Aorta (tissue), 5 donors: Measurements from ENCODE around the gene ASIC1. TPM values are rescaled to one million over a fixed set of nuclear protein-coding genes. Genes with fewer than 3 reads are reported as not detected.
"Not testable (repeated sequence)": the region's sequence is repeated elsewhere in the genome, so short reads cannot be mapped to it uniquely, and the experiment has no call there.

Source experiments
- ATAC-seq: fragments of 200-7000 bp; cut with Tn5 transposase; one replicate; pipeline ENCODE4 v1.9.1; 2022; ENCODE audit warnings: moderate library complexity; ENCODE audit not compliant: low FRiP score
- DNase-seq, 2 donors: peaks; one replicate each; pipeline ENCODE4 v3.0.0-alpha.2; 2020
- H3K27ac ChIP-seq, 2 donors: one replicate each; pipeline ENCODE4 v1.5.1; 2013; ENCODE audit warnings: low read length in 2 of 2, mild to moderate bottlenecking in 2 of 2, moderate library complexity in 2 of 2, control low read depth in 1 of 2, inconsistent platforms in 1 of 2, low read depth in 1 of 2
- H3K27me3 ChIP-seq, 2 donors: one replicate each; pipeline ENCODE4 v1.6.1; 2013; ENCODE audit warnings: control low read depth in 1 of 2, low read length in 1 of 2, mild to moderate bottlenecking in 1 of 2, moderate library complexity in 1 of 2; ENCODE audit not compliant: insufficient read depth in 2 of 2, control insufficient read depth in 1 of 2
- H3K36me3 ChIP-seq, 2 donors: one replicate each; pipeline ENCODE4 v1.6.1; 2013; ENCODE audit warnings: control low read depth in 1 of 2, low read length in 1 of 2, mild to moderate bottlenecking in 1 of 2; ENCODE audit not compliant: insufficient read depth in 2 of 2, control insufficient read depth in 1 of 2
- H3K4me1 ChIP-seq, 2 donors: one replicate each; pipeline ENCODE4 v1.6.1; 2013; ENCODE audit warnings: low read length in 2 of 2, control low read depth in 1 of 2, mild to moderate bottlenecking in 1 of 2, moderate library complexity in 1 of 2; ENCODE audit not compliant: insufficient read depth in 2 of 2, control insufficient read depth in 1 of 2
- H3K4me3 ChIP-seq, 2 donors: one replicate each; pipeline ENCODE4 v1.5.1; 2013; ENCODE audit warnings: low read length in 2 of 2, control low read depth in 1 of 2, mild to moderate bottlenecking in 1 of 2
- H3K9me3 ChIP-seq: one replicate; pipeline ENCODE4 v1.6.1; 2013; ENCODE audit warnings: mild to moderate bottlenecking, low read length; ENCODE audit not compliant: control insufficient read depth
- WGBS, 2 donors: extraction: QIAGEN DNeasy Blood & Tissue Kit; methylation state at CpG; one replicate each; pipeline ENCODE4 v1.1.7; 2013; 5-methylcytosine and 5-hydroxymethylcytosine counted together
- intact Hi-C, 2 donors: fragments of 100-400 bp; cut with DNase I; formaldehyde crosslinking; loops; one replicate each; pipeline versions ENCODE4 v1.14.2 to v1.15.0; 2022
- polyA plus RNA-seq, 2 donors: library from polyadenylated mRNA; stranded (reverse); fragments of 200-250 nt; gene quantifications; one replicate each; pipeline ENCODE4 v1.2.3, GENCODE V29; 2013
- total RNA-seq, 2 donors: library from RNA; stranded (reverse); fragmentation: NEBNext Ultra II Directional; extraction: Animal tissue kit (Norgen Biotek cat#: 25700); gene quantifications; one replicate each; pipeline ENCODE4 v1.2.1, GENCODE V29; 2021
- donor health status: healthy with polysubstance abuse.
- donor health status: Bipolar disorder and iron deficiency.
- donor health status: DM: no; HTN: no; CAD: no.
- donor health status: DM: no; HTN: no; CAD: no.
- donor health status: DM: yes; HTN: yes; CAD: no.

The ASIC1 gene
- total and polyA plus RNA-seq, 4 donors = 0.39 to 5.8 (median 1.2) TPM; not detected in 1

DNA sequence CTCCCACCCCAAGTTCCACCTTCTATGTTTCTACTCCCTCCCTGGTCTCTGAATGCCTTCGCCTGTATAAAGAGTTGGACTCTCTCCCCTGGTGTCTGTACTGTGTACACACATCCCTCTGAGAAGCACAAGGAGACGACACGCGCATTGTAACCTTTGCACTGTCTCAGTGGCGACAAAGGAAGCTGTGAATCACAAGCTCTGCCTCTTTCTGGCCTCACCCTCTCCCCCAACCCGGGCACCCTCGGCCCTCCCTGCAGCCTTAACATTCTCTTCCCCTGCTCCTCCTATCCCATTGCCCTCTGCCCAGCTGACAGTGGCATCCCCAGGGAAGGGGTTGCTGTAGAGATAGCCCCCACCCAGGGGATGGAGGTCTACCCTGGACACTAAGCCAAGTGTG is 25.2 kb downstream of the ASIC1 start:
- Histone ChIP-seq H3K4me3 (no peak overlapping the region), H3K27ac (no peak overlapping the region), H3K4me1 (no peaks in the 10 kb centered on the region), H3K27me3 (no peaks in the 10 kb centered on the region), H3K36me3 (no peaks in the 10 kb centered on the region), H3K9me3 (no peaks in the 10 kb centered on the region)
- ATAC-seq = no peak
- WGBS, 2 donors = 87 to 90% methylated on average over 7 of the region's 7 CpGs
- peak in 1 of 2 donors; percentile 14 for DNase-seq
- intact Hi-C loops = loop anchor here in 1 of 2 donors (10.0 kb wide), 1 partner anchor 232 kb away; no protein-coding TSS in a partner anchor

DNA sequence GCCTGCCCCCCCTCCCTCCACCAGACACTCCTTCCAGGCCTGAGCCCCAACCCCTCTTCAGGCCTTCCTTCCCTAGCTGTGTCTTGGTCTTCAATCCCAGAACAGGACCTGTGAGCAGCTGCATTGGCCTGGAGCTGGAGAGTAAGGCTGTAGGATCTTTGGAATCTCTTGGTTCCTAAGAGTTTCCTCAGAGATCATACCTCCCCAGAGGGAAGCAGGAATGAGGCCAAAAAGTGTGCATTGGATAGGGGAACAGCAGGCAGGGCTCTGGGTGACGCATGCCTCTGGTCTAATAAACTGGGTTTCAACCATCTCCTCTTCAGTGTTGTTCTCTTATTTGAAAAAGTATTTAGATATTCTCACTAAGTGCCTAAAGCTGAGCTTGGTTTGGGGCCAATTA is 25.9 kb downstream of the ASIC1 start:
- H3K9me3 ChIP-seq = no peaks in the 10 kb centered on the region
- ATAC-seq (no peak), DNase-seq (peak in 1 of 2 donors; percentile 9)
- H3K36me3 ChIP-seq = no peaks in the 10 kb centered on the region
- 87 to 91% methylated on average over 1 of the region's 1 CpG for WGBS, 2 donors
- H3K27ac ChIP-seq = no peak overlapping the region
- no peaks in the 10 kb centered on the region for H3K27me3 ChIP-seq
- intact Hi-C loops = loop anchor here in 1 of 2 donors (10.0 kb wide), 1 partner anchor 232 kb away; no protein-coding TSS in a partner anchor
- no peaks in the 10 kb centered on the region for H3K4me1 ChIP-seq
- no peak overlapping the region for H3K4me3 ChIP-seq

- peak overlapping the region; percentile 76 to 88 for H3K4me3 ChIP-seq
- not testable (repeated sequence) for DNase-seq, ATAC-seq, H3K9me3 ChIP-seq, H3K36me3 ChIP-seq, H3K4me1 ChIP-seq, H3K27me3 ChIP-seq
- H3K27ac ChIP-seq = peak overlapping the region in 1 of 2 donors; percentile 62
- intact Hi-C loops = loop anchor here in 1 of 2 donors (10.0 kb wide), 1 partner anchor 230 kb away; no protein-coding TSS in a partner anchor
- 31 to 32% methylated on average over 7 of the region's 7 CpGs for WGBS, 2 donors
Observed at GRCh38 chr12:50084409-50084774, 27.0 kb downstream of the ASIC1 start.

DNA sequence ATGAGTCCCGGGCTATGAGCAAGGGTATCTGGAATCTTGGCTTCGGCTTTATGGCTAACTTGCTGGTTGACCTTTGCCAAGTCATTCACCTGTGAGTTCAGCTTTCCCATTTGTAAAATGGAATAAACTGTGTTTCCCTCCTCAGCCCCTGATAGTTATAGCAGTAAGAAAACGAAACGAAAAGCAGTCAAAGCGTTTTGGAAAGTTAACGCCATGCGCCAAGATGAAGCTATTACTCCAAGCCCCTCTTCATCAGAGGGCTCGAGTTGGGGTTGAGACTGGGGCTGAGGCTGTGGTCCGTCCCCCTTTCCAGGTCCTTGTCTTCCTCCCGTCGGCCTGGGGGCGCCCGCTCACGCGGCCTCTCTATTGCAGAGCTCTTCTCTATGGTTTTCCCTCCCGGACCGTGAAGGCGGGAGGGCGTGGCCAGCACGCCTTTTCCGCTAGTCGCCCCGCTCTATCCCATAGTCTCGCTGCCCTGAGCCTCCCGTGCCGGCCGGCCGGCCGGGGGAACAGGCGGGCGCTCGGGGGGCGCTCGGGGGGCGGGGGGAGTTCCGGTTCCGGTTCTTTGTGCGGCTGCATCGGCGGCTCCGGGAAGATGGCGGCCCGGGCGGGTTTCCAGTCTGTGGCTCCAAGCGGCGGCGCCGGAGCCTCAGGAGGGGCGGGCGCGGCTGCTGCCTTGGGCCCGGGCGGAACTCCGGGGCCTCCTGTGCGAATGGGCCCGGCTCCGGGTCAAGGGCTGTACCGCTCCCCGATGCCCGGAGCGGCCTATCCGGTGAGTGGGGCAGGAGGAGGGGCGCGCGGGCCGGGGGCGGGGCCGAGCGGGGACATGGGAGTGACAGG is 27.6 kb downstream of the ASIC1 start, which contains the start of gene SMARCD1:
Gene SMARCD1, plus strand, starts transcription at position 568 of the 840 bp plus-strand sequence. Its CDS starts 28 bp downstream, at position 596.
- Histone ChIP-seq H3K4me3 (peak within 1 kb of the TSS; percentile 88), H3K27ac (peak within 1 kb of the TSS; percentile 84 to 99), H3K4me1 (no peaks in the 10 kb centered on the region), H3K36me3 (peaks cover 0 to under 1% of the 10 kb centered on the region in 2 donors), H3K9me3 (no peaks in the 10 kb centered on the region), H3K27me3 (no peaks in the 10 kb centered on the region)
- intact Hi-C loops = loop anchor here (5.0 to 10.0 kb wide), 3 partner anchors 82 to 230 kb away; partner anchors contain the start of gene CERS5 (in 1 of the 2)
- DNase-seq (peak; percentile 92 to 97), ATAC-seq (peak; percentile 94)
- WGBS, 2 donors = 0 to 1% methylated on average over 67 to 69 of the region's 69 CpGs

- no peaks in the 10 kb centered on the region for H3K4me1 ChIP-seq
- intact Hi-C loops = loop anchor here (5.0 to 10.0 kb wide), 3 partner anchors 82 to 229 kb away; partner anchors contain the start of gene CERS5 (in 1 of the 2)
- H3K36me3 ChIP-seq = peaks cover 2 to 5% of the 10 kb centered on the region in 2 donors
- peak overlapping the region; percentile 88 for H3K4me3 ChIP-seq
- no peaks in the 10 kb centered on the region for H3K27me3 ChIP-seq
- no peaks in the 10 kb centered on the region for H3K9me3 ChIP-seq
- ATAC-seq (no peak), DNase-seq (no peak)
- WGBS, 2 donors = 0 to 1% methylated on average over 7 to 8 of the region's 8 CpGs
- H3K27ac ChIP-seq = peak overlapping the region; percentile 83 to 99
Observed at GRCh38 chr12:50085615-50086072, 28.2 kb downstream of the ASIC1 start.

DNA sequence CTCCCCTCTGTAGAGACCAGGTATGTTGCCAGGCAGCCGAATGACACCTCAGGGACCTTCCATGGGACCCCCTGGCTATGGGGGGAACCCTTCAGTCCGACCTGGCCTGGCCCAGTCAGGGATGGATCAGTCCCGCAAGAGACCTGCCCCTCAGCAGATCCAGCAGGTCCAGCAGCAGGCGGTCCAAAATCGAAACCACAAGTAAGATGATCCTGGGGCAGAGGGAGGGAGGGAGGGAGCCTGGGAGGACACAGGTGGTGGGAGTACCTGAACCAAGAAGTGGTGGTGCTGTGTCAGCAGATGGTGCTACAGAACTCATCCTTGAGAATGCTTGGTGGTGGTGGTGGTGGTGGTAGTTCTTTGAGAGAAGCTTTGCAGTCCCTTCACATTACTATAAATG is 28.8 kb downstream of the ASIC1 start:
- Histone ChIP-seq H3K4me1 (no peaks in the 10 kb centered on the region), H3K36me3 (peaks cover 2 to 5% of the 10 kb centered on the region in 2 donors), H3K27ac (no peak overlapping the region), H3K4me3 (no peak overlapping the region), H3K27me3 (no peaks in the 10 kb centered on the region), H3K9me3 (no peaks in the 10 kb centered on the region)
- 69 to 77% methylated on average over 5 of the region's 5 CpGs for WGBS, 2 donors
- DNase-seq = peak; percentile 49 to 57
- ATAC-seq = no peak
- intact Hi-C loops = loop anchor here (5.0 to 10.0 kb wide), 3 partner anchors 81 to 229 kb away; partner anchors contain the start of gene CERS5 (in 1 of the 2)

DNA sequence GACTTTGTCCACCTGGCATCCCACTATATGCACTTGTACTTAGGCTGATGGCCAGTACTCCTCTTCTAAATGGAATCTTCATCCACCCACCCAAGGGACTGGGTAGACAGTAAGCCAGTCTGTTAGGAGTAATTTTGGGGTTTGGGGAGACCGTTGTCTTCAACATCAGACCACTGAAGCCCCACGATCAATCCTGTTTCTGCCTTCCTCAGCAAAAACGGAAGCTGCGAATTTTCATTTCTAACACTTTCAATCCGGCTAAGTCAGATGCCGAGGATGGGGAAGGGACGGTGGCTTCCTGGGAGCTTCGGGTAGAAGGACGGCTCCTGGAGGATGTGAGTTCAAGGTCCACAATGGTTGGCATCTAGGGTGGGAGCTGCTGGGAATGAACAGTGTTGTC is 29.8 kb downstream of the ASIC1 start:
- WGBS, 2 donors = 80 to 85% methylated on average over 9 of the region's 9 CpGs

GRCh38 chr12:50087995-50088394 is 30.6 kb downstream of the ASIC1 start:
- no peak overlapping the region for H3K4me3 ChIP-seq
- no peak overlapping the region for H3K27ac ChIP-seq
- H3K36me3 ChIP-seq = peaks cover 2 to 5% of the 10 kb centered on the region in 2 donors
- H3K27me3 ChIP-seq = no peaks in the 10 kb centered on the region
- no peaks in the 10 kb centered on the region for H3K4me1 ChIP-seq
- ATAC-seq = no peak
- 20 to 28% methylated on average over 3 of the region's 3 CpGs for WGBS, 2 donors
- intact Hi-C loops = loop anchor here (2.0 to 10.0 kb wide), 4 partner anchors 23 to 227 kb away; partner anchors contain the start of gene CERS5 (in 1 of the 2)
- no peaks in the 10 kb centered on the region for H3K9me3 ChIP-seq
- DNase-seq = peak in 1 of 2 donors; percentile 8

More for the DNA sequence above, 29.8 kb downstream of the ASIC1 start:
- H3K9me3 ChIP-seq = no peaks in the 10 kb centered on the region
- DNase-seq = peak in 1 of 2 donors; percentile 21
- H3K27ac ChIP-seq = no peak overlapping the region
- no peak overlapping the region for H3K4me3 ChIP-seq
- intact Hi-C loops = loop anchor here (5.0 to 10.0 kb wide), 3 partner anchors 80 to 228 kb away; partner anchors contain the start of gene CERS5 (in 1 of the 2)
- no peaks in the 10 kb centered on the region for H3K27me3 ChIP-seq
- H3K4me1 ChIP-seq = no peaks in the 10 kb centered on the region
- H3K36me3 ChIP-seq = peaks cover 2 to 5% of the 10 kb centered on the region in 2 donors
- no peak for ATAC-seq
